GM19193 (cell line): ENCODE measurements around the gene GCSAML.

Source experiments
- POLR2A ChIP-seq: IDR thresholded peaks from 4 replicates; pipeline ENCODE4 v1.6.1; 2011; ENCODE audit not compliant: insufficient read depth, insufficient read length; ENCODE audit errors: extremely low read depth

GCSAML gene

GRCh38 chr1:247548769-247549182 lies at the start of gene GCSAML:
Gene GCSAML, plus strand, starts transcription at chr1:247549134. Its CDS starts 58 bp downstream, at chr1:247549192.
- TF ChIP-seq POLR2A: no peak

GRCh38 chr1:247500865-247501264 lies 48.1 kb upstream of the GCSAML start:
- no peak for TF ChIP-seq POLR2A

GRCh38 chr1:247506831-247507230 lies 42.1 kb upstream of the GCSAML start:
- TF ChIP-seq POLR2A: no peak

GRCh38 chr1:247517795-247518612 lies 30.9 kb upstream of the GCSAML start:
- TF ChIP-seq POLR2A: no peak

GRCh38 chr1:247518613-247518891 lies 30.4 kb upstream of the GCSAML start:
- no peak for TF ChIP-seq POLR2A

GRCh38 chr1:247528812-247529474 lies 20.0 kb upstream of the GCSAML start:
- no peak for TF ChIP-seq POLR2A

- TF ChIP-seq POLR2A: no peak
These were observed 19.1 kb upstream of the GCSAML start for GRCh38 chr1:247529771-247530355.

GRCh38 chr1:247530785-247531184 lies 18.1 kb upstream of the GCSAML start:
- TF ChIP-seq POLR2A: no peak

GRCh38 chr1:247531937-247532336 lies 17.0 kb upstream of the GCSAML start:
- no peak for TF ChIP-seq POLR2A

GRCh38 chr1:247535402-247535801 lies 13.5 kb upstream of the GCSAML start:
- TF ChIP-seq POLR2A: no peak

GRCh38 chr1:247536340-247536739 lies 12.6 kb upstream of the GCSAML start, which contains the start of gene OR2C3:
Gene OR2C3, minus strand, starts transcription at chr1:247536440. Its CDS starts 3,929 bp downstream, at chr1:247532511.
- TF ChIP-seq POLR2A: no peak

GRCh38 chr1:247538561-247538960 lies 10.4 kb upstream of the GCSAML start:
- TF ChIP-seq POLR2A: no peak

GRCh38 chr1:247539215-247539614 lies 9.7 kb upstream of the GCSAML start:
- no peak for TF ChIP-seq POLR2A

- TF ChIP-seq POLR2A: no peak
These were observed 8.4 kb upstream of the GCSAML start for GRCh38 chr1:247540581-247540980.

GRCh38 chr1:247542811-247543210 lies 6.1 kb upstream of the GCSAML start:
- no peak for TF ChIP-seq POLR2A

- no peak for TF ChIP-seq POLR2A
These were observed 842 bp upstream of the GCSAML start for GRCh38 chr1:247548092-247548491.
